ENCODE measurements around the gene EFNA4. TPM values are rescaled to one million over a fixed set of nuclear protein-coding genes. Genes with fewer than 3 reads are reported as not detected.

EFNA4 gene
- total and polyA plus RNA-seq, 9 of the 15 experiments (the other 6 are each of a cell fraction or from before 2014, with no cell fraction given) = 0.68 to 7.4 (median 6.1) TPM

DNA sequence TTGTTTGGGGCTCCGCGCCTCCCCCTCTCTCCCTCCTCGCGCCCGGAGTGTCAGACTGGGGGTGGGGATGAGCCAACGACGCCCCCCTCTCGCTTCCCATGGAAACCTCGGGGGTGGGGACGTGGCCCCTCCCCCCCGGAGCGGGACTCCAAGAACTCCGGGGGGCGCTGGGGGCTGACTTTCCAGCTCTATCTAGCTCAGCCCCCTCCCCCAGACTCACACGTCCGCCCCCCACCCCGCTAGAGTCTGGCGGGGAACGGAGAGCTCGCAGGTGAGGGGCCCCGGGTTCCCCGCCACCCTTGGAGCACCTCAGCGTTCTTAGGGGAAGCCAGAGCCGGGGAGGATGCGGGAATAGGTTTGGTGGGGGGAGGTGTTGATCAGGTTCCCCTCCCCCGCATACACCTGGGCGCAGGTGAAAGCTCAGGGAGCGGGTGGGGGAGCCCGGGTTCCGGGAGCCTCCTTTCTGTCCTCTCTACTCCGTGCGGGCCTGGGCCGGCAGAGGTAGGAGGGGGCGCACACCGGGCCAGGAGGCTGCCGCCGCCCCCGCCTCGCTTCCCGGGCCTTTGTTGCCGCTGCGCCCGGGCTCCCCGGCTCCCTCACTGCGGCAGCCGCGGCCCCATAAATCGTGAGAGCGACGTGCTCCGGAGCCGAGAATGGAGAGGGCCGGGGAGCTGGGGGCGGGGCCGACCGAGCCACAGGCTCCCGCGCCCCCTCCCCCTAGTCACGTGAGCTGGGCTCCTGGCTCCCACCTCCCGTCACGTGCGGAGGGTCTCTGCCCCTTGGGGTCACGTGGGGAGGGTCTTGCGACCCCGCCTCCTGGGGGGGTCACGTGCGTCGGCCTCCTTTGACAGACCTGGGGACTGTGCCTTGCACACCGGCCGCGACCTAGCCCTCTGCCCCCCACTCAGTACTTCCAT, 17.0 kb downstream of the EFNA4 start (continued):
- TF ChIP-seq RAD21 (CRISPR knock-in tag; conservative IDR thresholded peaks at IDR 0.05 in 1 of 2, IDR thresholded peaks at IDR 0.05 in 1 of 2) (no peak), MAZ (CRISPR knock-in tag; conservative IDR thresholded peaks at IDR 0.05 in 1 of 2, IDR thresholded peaks at IDR 0.05 in 1 of 2) (peak; percentile 20 to 64; a peak in 2 of 4 replicates), SP1 (CRISPR knock-in tag; IDR thresholded peaks at IDR 0.05) (peak; percentile 56), ADNP (tag; IDR thresholded peaks at IDR 0.05) (no peak), ZNF695 (CRISPR knock-in tag; IDR thresholded peaks at IDR 0.05) (no peak), CXXC5 (CRISPR knock-in tag; IDR thresholded peaks at IDR 0.05) (peak; percentile 63; the same call in 1 of the 2 replicates), CAMTA2 (CRISPR knock-in tag; conservative IDR thresholded peaks at IDR 0.05) (no peak), ZNF41 (CRISPR knock-in tag; conservative IDR thresholded peaks at IDR 0.05) (no peak), DIDO1 (tag; IDR thresholded peaks at IDR 0.05; ENCODE audit: low read depth) (no peak), EGR1 (conservative IDR thresholded peaks at IDR 0.05) (peak; percentile 79), ZNF212 (CRISPR knock-in tag; IDR thresholded peaks at IDR 0.05) (no peak), MEF2A (IDR thresholded peaks at IDR 0.05; ENCODE audit: control insufficient read depth, low read depth, low read length) (no peak), SAP30 (IDR thresholded peaks at IDR 0.05; ENCODE audit: borderline replicate concordance, insufficient read depth, low read depth, low read length, poor library complexity, severe bottlenecking) (peak; percentile 32), SMC3 (conservative IDR thresholded peaks at IDR 0.05; ENCODE audit: insufficient read depth, low read depth, low read length) (no peak), SMARCB1 (IDR thresholded peaks at IDR 0.05; ENCODE audit: insufficient read length, low read depth) (no peak), BACH1 (tag; IDR thresholded peaks at IDR 0.05) (no peak)
- TF ChIP-seq, protein P1, sequence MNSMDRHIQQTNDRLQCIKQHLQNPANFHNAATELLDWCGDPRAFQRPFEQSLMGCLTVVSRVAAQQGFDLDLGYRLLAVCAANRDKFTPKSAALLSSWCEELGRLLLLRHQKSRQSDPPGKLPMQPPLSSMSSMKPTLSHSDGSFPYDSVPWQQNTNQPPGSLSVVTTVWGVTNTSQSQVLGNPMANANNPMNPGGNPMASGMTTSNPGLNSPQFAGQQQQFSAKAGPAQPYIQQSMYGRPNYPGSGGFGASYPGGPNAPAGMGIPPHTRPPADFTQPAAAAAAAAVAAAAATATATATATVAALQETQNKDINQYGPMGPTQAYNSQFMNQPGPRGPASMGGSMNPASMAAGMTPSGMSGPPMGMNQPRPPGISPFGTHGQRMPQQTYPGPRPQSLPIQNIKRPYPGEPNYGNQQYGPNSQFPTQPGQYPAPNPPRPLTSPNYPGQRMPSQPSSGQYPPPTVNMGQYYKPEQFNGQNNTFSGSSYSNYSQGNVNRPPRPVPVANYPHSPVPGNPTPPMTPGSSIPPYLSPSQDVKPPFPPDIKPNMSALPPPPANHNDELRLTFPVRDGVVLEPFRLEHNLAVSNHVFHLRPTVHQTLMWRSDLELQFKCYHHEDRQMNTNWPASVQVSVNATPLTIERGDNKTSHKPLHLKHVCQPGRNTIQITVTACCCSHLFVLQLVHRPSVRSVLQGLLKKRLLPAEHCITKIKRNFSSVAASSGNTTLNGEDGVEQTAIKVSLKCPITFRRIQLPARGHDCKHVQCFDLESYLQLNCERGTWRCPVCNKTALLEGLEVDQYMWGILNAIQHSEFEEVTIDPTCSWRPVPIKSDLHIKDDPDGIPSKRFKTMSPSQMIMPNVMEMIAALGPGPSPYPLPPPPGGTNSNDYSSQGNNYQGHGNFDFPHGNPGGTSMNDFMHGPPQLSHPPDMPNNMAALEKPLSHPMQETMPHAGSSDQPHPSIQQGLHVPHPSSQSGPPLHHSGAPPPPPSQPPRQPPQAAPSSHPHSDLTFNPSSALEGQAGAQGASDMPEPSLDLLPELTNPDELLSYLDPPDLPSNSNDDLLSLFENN (IDR thresholded peaks at IDR 0.05; ENCODE audit: low read depth in 2 of 2, low read length in 2 of 2) = no peak
- TF ChIP-seq, protein P2, sequence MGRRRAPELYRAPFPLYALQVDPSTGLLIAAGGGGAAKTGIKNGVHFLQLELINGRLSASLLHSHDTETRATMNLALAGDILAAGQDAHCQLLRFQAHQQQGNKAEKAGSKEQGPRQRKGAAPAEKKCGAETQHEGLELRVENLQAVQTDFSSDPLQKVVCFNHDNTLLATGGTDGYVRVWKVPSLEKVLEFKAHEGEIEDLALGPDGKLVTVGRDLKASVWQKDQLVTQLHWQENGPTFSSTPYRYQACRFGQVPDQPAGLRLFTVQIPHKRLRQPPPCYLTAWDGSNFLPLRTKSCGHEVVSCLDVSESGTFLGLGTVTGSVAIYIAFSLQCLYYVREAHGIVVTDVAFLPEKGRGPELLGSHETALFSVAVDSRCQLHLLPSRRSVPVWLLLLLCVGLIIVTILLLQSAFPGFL (CRISPR knock-in tag; IDR thresholded peaks at IDR 0.05) = no peak
- TF ChIP-seq, protein P3, sequence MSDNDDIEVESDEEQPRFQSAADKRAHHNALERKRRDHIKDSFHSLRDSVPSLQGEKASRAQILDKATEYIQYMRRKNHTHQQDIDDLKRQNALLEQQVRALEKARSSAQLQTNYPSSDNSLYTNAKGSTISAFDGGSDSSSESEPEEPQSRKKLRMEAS (CRISPR knock-in tag; IDR thresholded peaks at IDR 0.05) = peak; percentile 72
- TF ChIP-seq, protein P4, sequence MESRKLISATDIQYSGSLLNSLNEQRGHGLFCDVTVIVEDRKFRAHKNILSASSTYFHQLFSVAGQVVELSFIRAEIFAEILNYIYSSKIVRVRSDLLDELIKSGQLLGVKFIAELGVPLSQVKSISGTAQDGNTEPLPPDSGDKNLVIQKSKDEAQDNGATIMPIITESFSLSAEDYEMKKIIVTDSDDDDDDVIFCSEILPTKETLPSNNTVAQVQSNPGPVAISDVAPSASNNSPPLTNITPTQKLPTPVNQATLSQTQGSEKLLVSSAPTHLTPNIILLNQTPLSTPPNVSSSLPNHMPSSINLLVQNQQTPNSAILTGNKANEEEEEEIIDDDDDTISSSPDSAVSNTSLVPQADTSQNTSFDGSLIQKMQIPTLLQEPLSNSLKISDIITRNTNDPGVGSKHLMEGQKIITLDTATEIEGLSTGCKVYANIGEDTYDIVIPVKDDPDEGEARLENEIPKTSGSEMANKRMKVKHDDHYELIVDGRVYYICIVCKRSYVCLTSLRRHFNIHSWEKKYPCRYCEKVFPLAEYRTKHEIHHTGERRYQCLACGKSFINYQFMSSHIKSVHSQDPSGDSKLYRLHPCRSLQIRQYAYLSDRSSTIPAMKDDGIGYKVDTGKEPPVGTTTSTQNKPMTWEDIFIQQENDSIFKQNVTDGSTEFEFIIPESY (CRISPR knock-in tag; IDR thresholded peaks at IDR 0.05) = no peak

Data from K562 (cell line).